GM19397 (cell line): ENCODE data around the gene DYNC2H1.

ENCODE experiments used
- ATAC-seq: cut with Tn5 transposase; IDR thresholded peaks from one replicate; pipeline ENCODE4 v1.9.1; 2021; ENCODE audit warnings: mild to moderate bottlenecking, moderate library complexity; ENCODE audit not compliant: unreplicated experiment

DYNC2H1 gene

DNA sequence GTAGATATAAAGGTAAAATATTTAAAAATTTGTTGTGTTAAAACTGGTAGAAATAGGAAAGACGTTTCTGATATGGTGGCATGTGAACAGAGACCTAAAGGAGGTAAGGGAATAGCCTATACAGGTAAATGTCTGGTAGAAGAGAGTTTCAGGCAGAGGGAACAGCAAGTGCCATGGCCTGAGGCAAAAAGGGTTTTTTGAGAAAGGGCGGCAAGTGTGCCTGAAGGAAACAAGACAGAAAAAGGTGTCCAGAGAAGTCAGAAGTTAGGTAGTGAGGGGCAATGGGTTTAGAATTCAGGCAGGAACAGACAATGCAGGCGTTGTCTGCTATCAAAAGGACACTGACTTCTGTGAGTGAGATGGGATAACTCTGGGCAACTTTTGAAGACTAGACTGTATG, 339.7 kb downstream of the DYNC2H1 start:
- ATAC-seq: no peak

DNA sequence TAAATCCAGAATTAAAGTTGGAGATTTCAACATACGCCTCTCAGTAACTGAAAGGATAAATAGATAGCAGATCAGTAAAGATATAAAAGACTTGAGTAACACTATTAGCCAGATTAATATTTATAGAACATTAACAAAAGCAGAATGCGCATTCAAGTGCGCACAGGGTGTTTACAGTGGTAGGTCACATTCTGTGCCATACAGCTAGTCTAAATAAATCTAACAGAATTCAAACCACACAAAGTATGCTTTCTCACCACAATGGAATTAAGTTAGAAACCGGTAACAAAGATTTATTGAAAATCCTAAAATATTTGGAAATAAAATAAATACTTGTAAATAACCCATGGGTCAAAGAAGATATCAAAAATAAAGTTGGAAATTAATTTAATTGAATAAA, 341.0 kb downstream of the DYNC2H1 start:
- no peak for ATAC-seq

DNA sequence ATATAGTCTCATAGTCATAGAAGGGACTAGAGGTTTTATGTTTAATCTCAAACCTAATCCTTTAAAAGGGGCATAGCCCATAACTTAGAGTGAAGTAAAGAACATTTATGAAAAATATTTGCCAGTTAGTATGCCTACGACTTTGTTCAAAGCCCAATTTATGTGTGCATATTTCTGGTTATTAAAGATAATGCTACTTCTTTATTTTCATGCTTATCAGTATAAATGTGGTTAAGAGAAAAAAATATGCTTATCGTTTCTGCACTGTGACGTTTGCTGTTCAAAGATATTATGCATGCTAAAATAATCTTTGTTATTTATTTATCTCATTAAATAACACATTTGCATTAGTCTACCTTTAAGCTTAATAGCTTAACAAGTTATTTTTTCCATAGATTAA, 343.9 kb downstream of the DYNC2H1 start:
- no peak for ATAC-seq

DNA sequence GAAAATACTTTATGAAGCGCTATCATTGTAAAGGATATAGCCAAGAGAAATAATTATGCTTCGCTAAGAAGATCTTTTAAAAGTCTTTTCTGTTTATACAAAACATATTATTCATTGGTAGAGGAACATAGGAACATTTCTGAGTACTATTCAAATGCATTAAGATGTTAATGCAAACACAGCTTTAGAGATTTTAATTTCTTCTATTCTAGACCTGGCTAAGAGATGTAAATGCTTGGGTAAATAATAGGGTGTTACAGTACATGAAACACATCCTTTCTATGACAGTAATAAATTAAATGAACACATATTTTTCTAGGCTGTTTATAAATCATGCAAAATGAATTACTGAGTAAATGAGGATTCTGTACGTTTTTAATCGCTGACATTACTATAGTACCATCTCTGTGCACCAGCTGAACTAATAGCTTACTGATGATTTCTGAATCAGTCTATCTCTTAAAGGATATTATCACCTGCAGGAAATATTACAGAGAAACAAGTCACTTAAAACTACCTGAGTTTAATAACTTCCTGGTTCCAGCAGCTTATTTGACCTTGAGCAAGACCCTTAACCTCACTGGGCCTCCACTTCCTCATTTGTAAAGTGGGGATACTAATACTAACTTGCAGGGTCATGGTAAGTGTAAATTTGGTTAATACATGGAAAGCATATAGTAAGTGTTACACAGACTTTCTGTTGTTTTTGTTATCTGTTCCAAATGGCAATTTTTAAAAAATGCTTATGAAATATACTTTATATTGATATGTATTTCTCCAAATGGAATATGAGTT, 344.9 kb downstream of the DYNC2H1 start:
- ATAC-seq: no peak

DNA sequence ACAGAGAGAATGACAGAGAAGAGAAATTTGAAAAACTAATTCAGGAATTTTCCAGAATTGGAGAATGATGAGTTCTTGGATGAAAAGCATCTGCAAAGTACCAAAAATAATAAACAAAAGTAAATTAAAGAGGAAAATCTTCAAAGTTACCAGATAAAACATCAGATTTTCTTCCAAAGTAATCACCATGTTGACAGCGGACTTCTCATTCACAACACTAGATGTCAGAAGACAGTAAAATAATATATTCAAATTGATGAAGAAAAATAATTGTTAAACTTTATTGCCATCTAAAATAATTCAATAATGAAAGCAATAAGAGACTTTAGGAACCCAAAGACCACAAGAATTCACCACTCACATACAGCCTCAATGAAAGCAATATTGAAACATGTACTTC, 355.2 kb downstream of the DYNC2H1 start:
- ATAC-seq: no peak

DNA sequence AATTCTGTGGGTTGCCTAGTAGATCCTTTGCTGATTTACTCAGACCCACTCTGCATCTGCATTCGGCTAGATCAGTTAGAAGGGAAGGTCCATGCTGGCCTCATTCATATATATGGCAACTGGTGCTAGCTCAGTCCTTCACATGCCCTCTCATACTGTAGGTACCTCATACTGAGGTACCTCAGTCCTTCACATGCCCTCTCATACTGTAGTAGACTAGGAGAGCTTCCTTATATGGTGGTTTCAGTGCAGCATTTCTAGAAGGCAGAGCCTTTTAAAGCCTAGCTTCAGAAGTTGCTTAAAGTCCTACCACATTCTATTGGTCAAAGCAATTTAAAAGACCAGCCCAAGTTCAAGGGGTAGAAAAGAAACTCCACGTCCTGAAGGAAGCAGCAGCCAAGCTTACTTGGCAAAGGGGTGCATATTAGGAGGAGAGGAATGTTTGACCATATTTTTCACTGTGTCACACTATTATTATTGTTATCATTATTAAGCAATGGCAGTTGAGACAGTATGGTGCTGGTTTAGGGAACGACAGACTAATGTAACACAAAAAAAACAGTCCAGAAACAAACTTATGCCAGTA, 356.4 kb downstream of the DYNC2H1 start:
- ATAC-seq: no peak

DNA sequence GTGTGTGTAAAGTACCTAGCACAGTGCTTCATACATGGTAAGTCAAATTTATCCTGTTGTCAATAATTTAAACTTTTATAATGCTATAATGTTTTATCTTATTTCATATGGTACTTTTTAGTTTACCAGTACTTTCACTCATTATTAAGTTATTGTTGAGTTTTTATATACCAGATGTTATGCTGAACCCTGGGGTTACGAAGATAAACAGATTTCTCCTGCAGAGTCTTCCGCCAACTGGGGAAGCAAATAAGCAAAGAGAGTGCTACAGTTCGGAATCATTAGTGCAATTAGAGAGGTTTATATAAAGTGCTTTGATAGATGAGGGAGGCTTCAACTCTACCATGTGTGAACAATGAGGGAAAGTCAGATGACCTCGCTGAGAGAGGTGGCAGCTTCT, 362.3 kb downstream of the DYNC2H1 start:
- no peak for ATAC-seq

DNA sequence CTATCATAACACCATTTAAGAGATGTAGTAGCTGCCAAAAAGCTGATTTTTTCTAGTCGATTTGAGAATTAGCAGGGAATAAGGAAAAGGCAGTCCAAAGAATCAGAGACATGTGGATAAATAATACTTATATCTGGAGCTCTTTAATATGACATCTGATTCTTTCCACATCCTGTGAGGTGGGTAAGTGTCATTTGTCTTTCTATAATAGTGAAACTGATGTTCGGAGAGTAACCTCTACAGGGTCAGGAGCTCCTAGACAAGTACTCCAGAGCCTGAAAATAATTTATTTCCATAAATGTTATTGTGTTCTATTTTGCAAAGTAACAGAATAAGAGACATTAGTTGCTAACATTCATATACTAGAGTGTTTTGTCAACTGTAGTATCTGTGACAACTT, 367.6 kb downstream of the DYNC2H1 start:
- no peak for ATAC-seq

DNA sequence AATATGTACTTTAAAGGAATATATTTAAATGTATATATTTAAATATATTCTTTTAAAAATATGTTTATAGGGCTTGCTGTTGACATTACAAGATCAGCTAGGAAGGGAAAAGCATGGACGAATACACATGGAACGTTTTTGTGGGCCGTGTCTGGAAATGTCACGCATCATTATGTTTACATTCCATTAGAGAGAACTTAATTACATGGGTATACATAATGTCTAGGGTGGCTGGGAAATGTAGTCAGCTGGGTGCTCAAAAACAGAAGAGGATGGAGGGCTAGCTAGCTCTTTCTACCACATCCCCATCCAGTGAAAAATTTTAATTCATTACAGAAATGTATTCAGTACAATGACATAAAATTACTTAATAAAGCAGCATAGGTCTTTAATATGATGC, 371.2 kb downstream of the DYNC2H1 start:
- no peak for ATAC-seq

DNA sequence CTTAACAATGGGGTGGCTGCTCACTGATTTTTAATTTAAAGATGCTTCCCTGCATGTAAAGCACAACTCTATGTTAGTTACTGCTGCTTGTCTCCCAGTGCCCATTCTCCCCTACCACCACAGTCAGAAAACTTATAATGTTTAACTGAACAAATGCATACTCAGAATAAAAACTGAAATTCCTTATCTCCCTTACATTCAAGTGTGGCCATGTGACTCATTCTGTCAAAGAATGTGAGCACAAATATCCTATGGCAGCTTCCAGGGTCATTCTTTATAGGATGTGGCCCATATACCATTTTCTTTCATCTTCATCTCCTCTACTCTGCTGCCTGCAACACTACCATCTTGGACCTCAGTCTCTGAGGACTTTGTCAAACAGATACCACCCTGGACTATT, 374.8 kb downstream of the DYNC2H1 start:
- no peak for ATAC-seq

DNA sequence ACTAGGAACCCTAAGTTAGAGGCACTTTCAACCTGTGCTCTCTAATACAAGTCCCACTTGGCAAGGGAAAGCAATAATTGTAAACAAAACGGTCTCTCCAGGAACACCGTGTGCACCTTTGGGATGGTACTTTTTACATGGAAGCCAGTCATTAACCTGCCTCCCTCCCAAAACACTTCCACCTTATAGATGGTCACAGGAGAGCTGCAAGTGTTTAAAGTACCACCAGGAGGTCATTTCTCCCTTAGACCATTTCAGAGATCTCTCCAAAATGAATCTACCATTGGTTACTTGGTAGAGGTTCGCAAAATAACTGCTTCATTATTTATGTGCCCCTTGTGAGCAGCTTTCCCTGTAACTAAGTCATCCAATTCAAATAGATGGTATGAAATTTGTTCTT, 375.3 kb downstream of the DYNC2H1 start:
- ATAC-seq: no peak

DNA sequence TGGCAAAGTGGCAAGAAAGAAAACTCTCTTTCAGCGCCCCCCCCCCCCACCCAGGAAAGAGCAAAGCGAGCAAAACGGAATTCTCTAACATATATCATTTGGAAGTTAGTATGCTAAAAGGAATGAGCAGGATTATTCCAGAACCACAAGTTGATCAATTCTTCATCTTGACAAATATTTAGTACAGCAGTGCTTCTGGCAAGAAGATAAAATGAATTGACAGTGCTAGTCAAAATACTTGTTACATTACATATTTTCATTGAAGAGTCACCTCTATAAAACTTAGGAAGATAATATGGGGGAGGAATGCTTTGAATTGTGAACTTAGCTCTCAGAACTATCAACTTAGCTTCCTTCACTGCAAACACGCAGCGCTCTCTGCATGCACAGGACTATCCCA, 377.4 kb downstream of the DYNC2H1 start:
- ATAC-seq: no peak

DNA sequence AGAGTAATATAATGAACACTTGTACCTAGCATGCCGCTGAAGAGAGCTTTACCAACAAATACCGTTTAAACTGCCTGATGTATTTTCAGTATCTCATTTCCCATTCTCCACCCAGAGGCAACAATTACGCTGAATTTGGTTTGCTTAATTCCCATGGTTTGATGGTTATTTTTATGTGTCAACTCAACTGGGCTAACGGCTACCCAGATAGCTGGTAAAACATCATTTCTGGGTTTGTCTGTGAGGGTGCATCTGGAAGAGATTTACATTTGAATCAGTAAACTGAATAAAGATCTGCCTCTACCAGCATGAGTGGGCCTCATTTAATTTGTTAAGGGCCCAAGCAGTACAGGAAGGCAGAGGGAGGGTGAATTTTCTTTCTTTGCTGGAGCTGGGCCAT, 377.9 kb downstream of the DYNC2H1 start:
- no peak for ATAC-seq

DNA sequence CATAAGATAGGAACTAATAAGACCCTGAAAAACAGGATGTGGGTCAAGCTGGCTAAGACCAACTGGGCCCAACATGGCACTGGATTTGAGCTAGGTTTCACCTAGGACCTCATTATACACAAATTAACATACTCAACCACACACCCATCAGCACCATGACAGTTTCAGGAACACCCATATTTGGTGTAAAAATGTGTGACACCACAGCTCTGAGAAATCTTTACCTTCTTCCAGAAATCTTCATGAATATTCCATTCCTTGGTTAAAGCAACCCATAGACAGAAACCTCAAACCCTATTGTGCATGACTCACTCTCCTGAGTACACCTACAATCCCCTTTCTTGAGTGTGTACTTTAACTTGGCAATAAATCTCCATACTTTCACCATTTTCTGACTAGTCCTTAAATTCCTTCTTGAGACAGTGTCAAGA, 378.8 kb downstream of the DYNC2H1 start:
- ATAC-seq: no peak

DNA sequence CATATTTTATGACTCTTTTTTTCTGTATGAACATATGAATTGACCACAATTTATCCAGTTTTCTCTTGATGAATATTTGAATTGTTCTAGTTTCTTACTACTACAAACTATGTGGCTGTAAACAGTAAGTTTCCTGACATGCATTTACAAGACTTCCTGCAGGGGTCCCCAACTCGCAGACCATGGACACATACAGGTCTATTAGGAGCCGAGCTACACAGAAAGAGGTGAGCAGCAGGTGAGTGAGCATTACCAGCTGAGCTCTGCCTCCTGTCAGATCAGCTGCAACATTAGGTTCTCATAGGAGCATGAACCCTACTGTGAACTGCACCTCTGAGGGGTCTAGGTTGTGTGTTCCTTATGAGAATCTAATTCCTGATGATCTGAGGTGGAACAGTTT, 379.4 kb downstream of the DYNC2H1 start:
- ATAC-seq: no peak

DNA sequence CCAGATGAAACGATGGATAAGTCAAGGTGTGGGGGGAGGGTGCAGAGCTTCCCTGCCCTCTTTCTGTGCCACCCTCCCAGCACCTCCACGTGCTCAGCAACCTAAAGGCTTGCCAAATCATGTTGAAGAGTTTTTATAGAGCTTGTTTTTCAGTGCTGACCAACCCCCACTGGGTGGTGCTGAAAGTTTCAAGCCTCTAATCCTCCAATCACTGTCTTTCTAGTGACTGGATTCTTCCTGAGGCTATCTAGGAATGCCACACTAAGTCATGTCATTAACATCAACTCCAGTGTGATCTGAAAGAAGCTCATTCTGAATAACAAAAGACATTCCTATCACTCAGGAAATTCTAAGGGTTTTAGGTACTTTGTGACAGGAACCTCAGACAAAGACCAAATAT, 382.6 kb downstream of the DYNC2H1 start:
- no peak for ATAC-seq

DNA sequence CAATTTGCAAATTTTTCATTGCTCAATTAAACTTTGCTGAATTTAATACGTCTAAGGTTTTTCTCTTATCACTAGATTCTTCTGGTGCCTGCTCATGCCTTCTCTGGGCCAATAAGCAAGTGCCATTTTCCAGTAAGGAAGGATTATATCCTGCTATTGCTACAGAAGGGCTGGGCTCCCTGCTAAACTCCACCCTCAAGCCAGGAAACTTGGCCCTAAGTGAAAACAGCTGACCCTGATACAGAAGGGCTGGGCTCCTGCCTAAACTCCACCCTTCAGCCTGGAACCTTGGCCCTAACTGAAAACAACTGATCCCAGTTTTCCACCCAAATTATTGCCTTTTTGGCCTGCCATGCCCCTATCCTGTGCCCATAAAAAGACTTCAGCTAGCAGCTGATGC, 385.3 kb downstream of the DYNC2H1 start:
- ATAC-seq: no peak

DNA sequence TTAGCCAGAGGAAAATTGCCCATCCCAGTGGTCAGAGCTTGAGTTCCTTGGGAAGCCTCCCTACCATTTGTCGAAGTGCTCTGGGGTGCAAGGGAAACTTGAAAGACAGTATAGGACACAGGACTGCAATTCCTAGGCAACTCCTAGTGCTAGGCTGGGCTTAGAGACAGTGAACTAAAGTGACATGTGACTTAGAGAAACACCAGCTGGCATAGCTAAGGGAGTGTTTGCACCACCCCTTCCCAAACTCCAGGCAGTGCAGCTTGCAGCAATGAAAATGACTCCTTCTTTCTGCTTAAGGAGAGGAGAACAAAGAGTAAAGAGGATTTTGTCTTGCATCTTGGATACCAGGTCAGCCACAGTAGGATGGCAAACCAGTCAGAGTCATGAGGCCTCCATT, 388.0 kb downstream of the DYNC2H1 start:
- no peak for ATAC-seq

DNA sequence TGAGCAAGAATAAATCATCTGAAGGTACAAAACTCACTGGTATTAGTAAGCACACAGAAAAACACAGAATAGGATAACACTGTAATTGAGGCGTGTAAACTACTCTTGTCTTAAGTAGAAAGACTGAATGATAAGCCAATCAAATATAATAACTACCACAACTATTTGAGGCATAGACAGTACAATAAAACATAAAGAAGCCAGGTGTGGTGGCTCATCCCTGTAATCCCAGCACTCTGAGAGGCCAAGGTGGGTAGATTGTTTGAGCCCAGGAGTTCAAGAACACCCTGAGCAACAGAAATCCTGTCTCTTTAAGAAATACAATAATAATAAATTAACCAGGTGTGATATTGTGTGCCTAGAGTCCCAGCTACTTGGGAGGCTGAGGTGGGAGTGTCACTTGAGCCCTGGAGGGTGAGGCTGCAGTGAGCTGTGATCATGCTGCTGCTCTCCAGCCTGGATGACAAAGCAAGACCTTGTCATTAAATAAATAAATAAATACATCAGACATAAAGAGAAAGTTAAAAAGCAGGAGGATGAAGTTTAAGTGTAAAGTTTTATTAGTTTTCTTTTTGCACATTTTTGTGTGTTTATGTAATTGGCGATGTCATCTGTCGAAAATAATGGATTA, 390.6 kb downstream of the DYNC2H1 start:
- ATAC-seq: no peak

DNA sequence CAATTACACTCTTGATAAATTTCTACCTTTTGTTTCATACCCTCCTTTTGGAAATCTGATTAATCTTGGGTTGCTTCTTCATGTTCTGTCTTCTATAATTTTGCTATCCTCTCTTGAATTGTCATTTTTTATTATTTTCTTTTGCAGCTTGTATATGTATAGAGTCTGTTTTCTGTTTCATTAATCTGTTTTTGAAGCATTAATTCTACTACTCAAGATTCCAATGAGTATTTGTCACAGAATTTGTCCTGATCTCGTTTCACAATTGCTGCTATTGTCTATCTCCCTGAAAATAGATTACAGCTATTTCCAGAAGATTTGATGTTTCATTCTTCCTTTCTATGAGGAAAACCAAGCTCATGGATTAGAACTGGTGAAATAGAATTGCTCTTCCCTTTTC, 406.1 kb downstream of the DYNC2H1 start:
- ATAC-seq: no peak

DNA sequence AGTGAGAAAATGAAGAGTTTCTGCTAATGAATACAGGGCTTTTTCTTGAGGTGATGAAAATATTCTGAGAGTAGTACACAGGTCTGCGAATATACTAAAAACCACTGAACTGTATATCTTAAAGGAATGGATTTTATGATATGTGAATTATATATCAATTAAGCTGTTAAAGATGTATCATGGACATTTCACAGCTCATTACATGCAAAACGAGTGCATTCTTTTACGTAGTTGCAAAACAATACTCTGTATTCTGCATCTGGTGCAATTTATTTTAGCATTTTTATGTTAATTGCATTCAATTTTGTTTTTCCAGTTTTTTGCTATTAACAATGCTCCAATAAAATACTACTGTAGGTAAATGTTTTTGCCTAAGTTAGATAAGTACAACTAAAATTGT, 411.6 kb downstream of the DYNC2H1 start:
- ATAC-seq: no peak

DNA sequence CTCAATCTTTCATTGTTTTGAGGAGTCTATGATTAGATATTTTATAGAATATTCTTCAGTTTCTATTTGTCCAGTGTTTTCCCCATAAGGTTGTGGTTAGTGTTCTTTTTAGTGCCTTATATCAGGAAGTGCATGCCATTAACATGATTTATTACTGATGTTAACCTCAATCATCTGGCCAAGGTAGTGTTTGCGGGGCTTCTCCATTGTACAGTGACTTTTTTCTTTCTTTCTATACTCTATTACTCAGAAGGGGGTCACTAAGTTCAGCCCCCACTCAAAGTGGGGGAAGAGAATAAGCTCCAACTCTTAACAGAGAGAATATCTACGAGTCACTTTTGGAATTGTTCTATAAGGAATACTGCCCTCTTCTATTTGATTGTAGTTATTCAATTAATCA, 415.8 kb downstream of the DYNC2H1 start:
- no peak for ATAC-seq
